ENCODE results near the gene RGMA.
"Not testable (repeated sequence)": the region's sequence is repeated elsewhere in the genome, so short reads cannot be mapped to it uniquely, and the experiment has no call there.

RGMA gene

DNA sequence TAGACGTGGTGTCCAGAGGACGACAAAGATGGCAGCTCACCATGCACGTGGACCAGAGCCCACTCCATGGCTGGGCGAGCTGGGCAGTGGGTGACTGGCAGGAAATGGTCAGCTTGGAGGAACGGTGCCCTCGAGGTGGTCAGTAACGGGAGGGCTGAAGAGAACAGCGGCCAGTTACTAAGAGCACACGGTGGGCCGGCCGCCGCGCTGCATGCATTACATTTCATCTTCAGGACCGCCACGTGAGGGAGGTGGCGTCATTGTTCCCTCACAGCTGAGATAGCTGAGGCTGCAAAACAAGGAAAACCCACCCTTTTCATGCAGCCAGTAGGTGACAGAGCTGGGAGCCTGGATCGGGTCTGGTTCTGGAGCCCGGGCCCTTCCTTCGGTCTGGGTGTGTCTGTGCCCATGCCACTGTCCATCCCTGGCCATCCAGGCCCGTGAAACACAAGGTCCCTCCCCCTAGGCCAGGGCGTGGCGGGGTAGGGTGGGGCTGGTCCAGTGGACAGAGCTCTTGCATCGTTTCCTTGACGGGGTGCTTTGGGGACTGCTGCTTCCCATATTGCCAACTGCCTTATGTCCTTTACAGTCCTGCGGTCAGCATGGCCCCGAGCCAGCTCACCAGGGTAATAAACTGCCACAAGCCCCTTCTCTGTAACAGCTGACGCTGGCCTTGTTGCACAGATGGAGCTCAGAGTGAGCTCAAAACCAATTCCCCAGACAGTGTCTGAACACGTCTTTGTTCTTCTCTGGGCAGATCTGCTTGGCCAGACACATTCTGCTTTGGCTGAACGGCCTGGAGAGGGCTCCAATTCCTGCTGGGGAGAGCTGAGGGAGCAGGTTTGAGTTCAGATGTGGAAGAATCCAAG, 51.8 kb downstream of the RGMA start:
- H3K4me3 ChIP-seq (ENCODE audit: low read depth, low read length): no peak overlapping the region
- no peak for TF ChIP-seq CTCF (IDR thresholded peaks at IDR 0.05; ENCODE audit: low read depth, low read length)

- no peak; the same call in 1 of the 2 replicates for TF ChIP-seq CTCF (IDR thresholded peaks at IDR 0.05; ENCODE audit: low read depth, low read length)
- H3K4me3 ChIP-seq (ENCODE audit: low read depth, low read length): no peak overlapping the region
Measured at GRCh38 chr15:93035953-93036810, 52.8 kb downstream of the RGMA start.

- H3K4me3 ChIP-seq (ENCODE audit: low read depth, low read length): no peak overlapping the region
- no peak for TF ChIP-seq CTCF (IDR thresholded peaks at IDR 0.05; ENCODE audit: low read depth, low read length)
Measured at GRCh38 chr15:93035092-93035915, 53.7 kb downstream of the RGMA start.

GRCh38 chr15:93034512-93034911, 54.5 kb downstream of the RGMA start:
- no peak for TF ChIP-seq CTCF (IDR thresholded peaks at IDR 0.05; ENCODE audit: low read depth, low read length)
- H3K4me3 ChIP-seq (ENCODE audit: low read depth, low read length): no peak overlapping the region

DNA sequence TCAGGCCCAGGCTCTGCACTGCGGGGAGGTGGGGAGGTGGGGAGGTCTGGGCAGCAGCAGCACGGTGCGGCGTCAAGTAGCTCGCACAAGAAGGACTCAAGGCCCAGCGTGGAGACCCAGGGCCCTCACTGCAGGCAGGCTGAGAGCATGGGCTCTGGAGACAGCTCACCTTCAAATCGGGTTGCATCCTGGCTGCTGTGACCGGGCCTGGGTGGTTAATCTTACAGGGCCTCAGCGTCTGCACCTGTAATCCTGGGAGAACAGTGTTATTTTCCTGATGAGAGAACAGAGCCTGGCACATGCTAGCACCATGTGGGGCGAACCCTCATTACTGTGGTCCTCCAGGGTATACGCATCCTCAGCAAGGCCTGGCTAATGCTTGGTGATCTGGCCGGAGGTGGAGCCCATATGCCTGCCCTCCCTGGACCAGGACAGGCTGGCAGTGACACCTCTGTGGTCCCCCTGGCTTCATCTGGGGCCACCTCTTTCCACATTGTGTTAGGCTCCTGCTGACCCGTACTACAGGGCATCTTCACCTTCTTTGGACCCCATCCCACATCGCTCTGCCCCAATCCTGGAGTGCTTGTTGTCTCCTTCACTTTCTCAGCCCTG, 55.5 kb downstream of the RGMA start:
- no peak for TF ChIP-seq CTCF (IDR thresholded peaks at IDR 0.05; ENCODE audit: low read depth, low read length)
- H3K4me3 ChIP-seq (ENCODE audit: low read depth, low read length): no peak overlapping the region

DNA sequence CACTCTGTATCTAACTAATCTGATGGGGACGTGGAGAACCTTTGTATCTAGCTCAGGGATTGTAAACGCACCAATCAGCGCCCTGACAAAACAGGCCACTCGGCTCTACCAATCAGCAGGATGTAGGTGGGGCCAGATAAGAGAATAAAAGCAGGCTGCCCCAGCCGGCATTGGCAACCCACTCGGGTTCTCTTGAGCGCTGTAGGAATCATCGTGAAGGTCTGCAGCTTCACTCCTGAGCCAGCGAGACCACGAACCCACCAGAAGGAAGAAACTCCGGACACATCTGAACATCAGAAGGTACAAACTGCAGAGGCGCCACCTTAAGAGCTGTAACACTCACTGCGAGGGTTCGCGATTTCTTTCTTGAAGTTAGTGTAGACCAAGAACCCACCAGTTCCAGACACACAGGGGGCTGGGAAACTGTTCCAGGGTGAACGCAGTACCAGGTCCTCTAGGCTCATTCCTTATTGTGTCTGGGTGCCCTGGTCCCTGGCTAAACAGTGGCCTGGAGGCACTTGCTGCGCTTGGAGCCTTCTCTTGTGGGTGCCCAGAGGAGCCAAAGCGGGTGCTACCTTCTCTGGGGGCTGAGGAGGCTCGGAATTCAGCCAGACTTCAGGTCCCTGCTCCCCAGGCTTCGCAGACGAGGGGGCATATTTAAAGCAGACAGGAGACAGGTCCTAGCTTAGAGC, 56.4 kb downstream of the RGMA start:
- H3K4me3 ChIP-seq (ENCODE audit: low read depth, low read length): not testable (repeated sequence)

DNA sequence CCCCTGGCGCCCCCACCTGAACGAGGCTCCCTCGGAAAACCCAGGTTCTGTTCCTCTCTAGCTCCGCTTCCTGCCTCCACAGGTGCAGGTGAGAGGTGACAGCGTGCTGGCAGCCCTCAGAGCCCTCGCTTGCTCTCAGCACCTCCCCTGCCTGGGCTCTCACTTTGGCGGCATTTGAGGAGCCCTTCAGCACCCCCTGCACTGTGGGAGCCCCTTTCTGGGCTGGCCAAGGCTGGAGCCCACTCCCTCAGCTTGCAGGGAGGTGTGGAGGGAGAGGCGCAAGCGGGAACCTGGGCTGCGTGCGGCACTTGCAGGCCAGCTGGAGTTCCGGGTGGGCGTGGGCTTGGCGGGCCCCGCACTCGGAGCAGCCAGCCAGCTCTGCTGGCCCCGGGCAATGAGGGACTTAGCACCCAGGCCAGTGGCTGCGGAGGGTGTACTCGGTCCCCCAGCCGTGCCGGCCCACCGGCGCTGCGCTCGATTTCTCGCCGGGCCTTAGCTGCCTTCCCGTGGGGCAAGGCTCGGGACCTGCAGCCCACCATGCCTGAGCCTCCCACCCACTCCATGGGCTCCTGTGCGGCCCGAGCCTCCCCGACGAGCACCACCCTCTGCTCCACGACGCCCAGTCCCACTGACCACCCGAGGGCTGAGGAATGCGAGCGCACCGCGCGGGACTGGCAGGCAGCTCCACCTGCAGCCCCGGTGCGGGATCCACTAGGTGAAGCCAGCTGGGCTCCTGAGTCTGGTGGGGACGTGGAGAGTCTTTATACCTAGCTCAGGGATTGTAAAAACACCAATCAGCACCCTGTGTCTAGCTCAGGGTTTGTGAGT, 57.2 kb downstream of the RGMA start:
- H3K4me3 ChIP-seq (ENCODE audit: low read depth, low read length): not testable (repeated sequence)

All from WI38 (cell line).